ENCODE data around the gene VSNL1.

- TF ChIP-seq, protein P1, sequence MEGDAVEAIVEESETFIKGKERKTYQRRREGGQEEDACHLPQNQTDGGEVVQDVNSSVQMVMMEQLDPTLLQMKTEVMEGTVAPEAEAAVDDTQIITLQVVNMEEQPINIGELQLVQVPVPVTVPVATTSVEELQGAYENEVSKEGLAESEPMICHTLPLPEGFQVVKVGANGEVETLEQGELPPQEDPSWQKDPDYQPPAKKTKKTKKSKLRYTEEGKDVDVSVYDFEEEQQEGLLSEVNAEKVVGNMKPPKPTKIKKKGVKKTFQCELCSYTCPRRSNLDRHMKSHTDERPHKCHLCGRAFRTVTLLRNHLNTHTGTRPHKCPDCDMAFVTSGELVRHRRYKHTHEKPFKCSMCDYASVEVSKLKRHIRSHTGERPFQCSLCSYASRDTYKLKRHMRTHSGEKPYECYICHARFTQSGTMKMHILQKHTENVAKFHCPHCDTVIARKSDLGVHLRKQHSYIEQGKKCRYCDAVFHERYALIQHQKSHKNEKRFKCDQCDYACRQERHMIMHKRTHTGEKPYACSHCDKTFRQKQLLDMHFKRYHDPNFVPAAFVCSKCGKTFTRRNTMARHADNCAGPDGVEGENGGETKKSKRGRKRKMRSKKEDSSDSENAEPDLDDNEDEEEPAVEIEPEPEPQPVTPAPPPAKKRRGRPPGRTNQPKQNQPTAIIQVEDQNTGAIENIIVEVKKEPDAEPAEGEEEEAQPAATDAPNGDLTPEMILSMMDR (conservative IDR thresholded peaks at IDR 0.05 in 1 of 2, IDR thresholded peaks at IDR 0.05 in 1 of 2; ENCODE audit: low read depth in 1 of 2, low read length in 2 of 2), result no peak
- no peak for TF ChIP-seq EZH2 (IDR thresholded peaks at IDR 0.05; ENCODE audit: low read length, missing control alignments)
Observed at GRCh38 chr2:17519486-17519885, 21.0 kb upstream of the VSNL1 start.

All from fibroblast of lung (primary cell).